ENCODE measurements around the gene SRPK2. TPM values are rescaled to one million over a fixed set of nuclear protein-coding genes. Genes with fewer than 3 reads are reported as not detected.

The SRPK2 gene
- total RNA-seq, 4 donors from 2014 or later, result 37.1 to 48.1 (median 46.3) TPM

DNA sequence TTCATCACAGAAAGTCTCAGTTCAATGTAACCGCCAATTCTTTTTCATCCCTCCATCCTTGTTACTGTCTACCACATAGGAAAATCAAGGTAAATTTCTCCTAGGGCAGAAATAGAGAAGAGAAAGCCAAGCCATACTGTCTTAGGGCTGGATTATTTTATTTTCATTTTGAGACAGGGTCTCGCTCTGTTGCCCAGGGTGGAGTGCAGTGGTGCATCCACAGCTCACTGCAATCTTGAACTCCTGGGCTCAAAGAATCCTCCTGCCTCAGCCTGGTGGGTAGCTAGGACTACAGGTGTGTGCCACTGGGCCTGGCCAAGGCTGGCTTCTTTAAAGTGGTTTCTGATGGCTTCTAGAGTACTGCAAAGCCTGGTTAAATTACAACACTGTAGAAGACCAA lies 181.7 kb downstream of the SRPK2 start:
- TF ChIP-seq, protein P1, sequence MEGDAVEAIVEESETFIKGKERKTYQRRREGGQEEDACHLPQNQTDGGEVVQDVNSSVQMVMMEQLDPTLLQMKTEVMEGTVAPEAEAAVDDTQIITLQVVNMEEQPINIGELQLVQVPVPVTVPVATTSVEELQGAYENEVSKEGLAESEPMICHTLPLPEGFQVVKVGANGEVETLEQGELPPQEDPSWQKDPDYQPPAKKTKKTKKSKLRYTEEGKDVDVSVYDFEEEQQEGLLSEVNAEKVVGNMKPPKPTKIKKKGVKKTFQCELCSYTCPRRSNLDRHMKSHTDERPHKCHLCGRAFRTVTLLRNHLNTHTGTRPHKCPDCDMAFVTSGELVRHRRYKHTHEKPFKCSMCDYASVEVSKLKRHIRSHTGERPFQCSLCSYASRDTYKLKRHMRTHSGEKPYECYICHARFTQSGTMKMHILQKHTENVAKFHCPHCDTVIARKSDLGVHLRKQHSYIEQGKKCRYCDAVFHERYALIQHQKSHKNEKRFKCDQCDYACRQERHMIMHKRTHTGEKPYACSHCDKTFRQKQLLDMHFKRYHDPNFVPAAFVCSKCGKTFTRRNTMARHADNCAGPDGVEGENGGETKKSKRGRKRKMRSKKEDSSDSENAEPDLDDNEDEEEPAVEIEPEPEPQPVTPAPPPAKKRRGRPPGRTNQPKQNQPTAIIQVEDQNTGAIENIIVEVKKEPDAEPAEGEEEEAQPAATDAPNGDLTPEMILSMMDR (IDR thresholded peaks at IDR 0.05), result no peak
- no peak for TF ChIP-seq POLR2A (IDR thresholded peaks at IDR 0.05)
- intact Hi-C loops (cut with DNase I), result no loop called here
- H3K27ac ChIP-seq, result no peak overlapping the region
- DNase-seq, result peak in 1 of 2 donors; percentile 5
- H3K4me1 ChIP-seq, result peaks cover 13 to 15% of the 10 kb centered on the region in 2 donors
- H3K9me3 ChIP-seq, result no peaks in the 10 kb centered on the region
- H3K27me3 ChIP-seq, result no peaks in the 10 kb centered on the region
- 88 to 93% methylated on average over 2 of the region's 2 CpGs for WGBS, 2 donors
- H3K36me3 ChIP-seq, result no peaks in the 10 kb centered on the region
- H3K4me3 ChIP-seq (replicated peaks in 1 of 3), result no peak overlapping the region

DNA sequence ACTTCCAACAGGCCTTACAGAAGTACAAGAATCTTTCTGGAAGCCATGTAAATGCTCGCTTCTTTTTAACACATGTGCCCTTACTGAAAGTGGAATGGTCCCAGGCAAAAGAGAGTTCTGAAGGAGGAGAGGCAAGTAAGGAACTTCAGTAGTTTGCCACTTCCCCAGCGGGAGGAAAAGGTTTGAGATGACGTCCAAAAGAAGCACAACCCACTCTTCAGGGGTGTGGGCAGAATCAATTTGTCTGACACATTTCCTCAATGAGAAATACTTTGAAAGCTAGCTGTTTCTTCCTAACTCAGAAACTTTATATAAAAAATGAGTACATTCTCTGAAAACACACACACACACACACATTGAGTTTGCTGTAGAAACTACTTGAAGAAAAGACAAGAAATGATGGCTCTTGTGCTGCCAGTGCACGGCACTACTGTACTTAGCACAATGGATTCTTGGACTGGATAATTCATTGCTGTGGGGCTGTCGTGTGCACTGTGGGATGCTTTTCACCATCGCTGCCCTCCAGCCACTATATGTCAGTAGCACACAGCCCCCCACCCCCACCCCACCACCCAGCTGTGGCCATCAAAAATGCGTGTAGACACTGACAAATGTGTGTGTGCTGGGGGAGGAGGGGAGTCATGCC lies 183.0 kb downstream of the SRPK2 start:
- TF ChIP-seq, protein P1 (IDR thresholded peaks at IDR 0.05), result no peak
- TF ChIP-seq POLR2A (IDR thresholded peaks at IDR 0.05), result no peak
- H3K36me3 ChIP-seq, result no peaks in the 10 kb centered on the region
- DNase-seq, result no peak
- H3K4me1 ChIP-seq, result peaks cover 8 to 9% of the 10 kb centered on the region in 2 donors
- no peaks in the 10 kb centered on the region for H3K27me3 ChIP-seq
- intact Hi-C loops (cut with DNase I), result no loop called here
- H3K4me3 ChIP-seq (replicated peaks in 1 of 3), result no peak overlapping the region
- WGBS, 2 donors, result 73 to 86% methylated on average over 7 of the region's 7 CpGs
- H3K27ac ChIP-seq, result no peak overlapping the region
- no peaks in the 10 kb centered on the region for H3K9me3 ChIP-seq

DNA sequence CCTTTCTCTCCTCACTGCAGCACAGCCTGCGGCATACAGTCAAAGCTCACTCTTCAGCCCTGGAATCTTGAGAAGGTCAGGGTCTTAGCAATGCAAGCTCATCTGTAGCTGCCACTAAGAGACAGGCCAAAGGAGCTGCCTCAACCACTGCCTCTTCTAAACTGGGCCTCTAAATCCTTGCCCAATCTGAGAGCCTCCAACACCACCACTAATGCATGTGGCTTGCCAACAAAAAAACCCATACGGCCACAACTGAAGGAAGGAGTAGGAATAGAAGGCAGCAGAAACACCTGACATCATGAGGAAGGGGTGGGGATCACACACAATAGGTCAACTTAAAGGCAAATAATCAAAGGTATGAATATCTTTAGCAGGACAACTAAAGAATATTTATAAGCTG lies 183.8 kb downstream of the SRPK2 start:
- intact Hi-C loops (cut with DNase I), result no loop called here
- TF ChIP-seq, protein P1 (IDR thresholded peaks at IDR 0.05), result no peak
- Histone ChIP-seq H3K9me3 (no peaks in the 10 kb centered on the region), H3K36me3 (no peaks in the 10 kb centered on the region), H3K27me3 (no peaks in the 10 kb centered on the region), H3K27ac (no peak overlapping the region), H3K4me3 (replicated peaks in 1 of 3) (no peak overlapping the region), H3K4me1 (peaks cover under 1 to 3% of the 10 kb centered on the region in 2 donors)
- 96 to 98% methylated on average over 2 of the region's 2 CpGs for WGBS, 2 donors
- DNase-seq, result no peak

DNA sequence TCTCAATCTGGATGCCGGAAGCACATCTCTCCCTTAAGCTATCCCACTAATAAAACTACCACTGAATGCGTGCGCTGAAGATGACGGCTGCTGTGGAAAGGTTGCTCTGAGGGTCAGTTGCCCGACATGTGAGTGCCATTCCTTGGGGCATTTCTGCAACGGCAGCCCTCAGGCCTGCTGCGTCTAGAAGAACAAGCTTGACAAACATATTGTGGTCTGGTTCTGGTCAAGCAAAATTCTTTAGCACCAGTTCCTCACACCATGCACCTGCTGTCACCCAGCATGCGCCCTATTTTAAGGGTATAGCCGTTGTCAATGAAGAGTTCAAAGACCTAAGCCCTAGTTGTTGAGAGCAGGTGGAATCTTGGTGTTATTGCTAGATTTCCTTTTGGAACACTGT lies 184.2 kb downstream of the SRPK2 start:
- intact Hi-C loops (cut with DNase I), result no loop called here
- Histone ChIP-seq H3K27me3 (no peaks in the 10 kb centered on the region), H3K36me3 (no peaks in the 10 kb centered on the region), H3K9me3 (no peaks in the 10 kb centered on the region), H3K4me3 (replicated peaks in 1 of 3) (no peak overlapping the region), H3K27ac (no peak overlapping the region), H3K4me1 (no peaks in the 10 kb centered on the region)
- TF ChIP-seq POLR2A (IDR thresholded peaks at IDR 0.05), result no peak
- TF ChIP-seq, protein P1 (IDR thresholded peaks at IDR 0.05), result no peak
- DNase-seq, result no peak
- WGBS, 2 donors, result 97% methylated on average over 8 to 9 of the region's 9 CpGs

DNA sequence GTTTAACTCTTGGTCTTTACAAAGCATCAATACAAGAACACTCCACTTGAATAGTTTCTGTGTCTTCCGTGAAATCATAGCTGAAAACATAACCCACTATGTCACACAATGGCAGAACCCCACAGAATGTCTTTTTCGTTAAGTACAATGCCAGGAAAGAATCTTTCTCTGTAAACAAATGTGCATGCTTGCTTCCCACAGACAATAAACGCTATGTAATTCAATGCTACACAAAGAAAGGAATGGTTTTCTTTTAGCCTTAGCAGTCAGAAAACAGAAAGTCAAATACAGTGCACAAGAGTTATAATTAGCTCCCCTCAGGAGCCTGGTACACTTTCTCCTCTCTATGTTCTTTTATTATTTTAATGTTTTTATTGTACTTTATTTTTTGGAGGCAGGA lies 186.1 kb downstream of the SRPK2 start:
- no peak overlapping the region for H3K27ac ChIP-seq
- intact Hi-C loops (cut with DNase I), result no loop called here
- peaks cover 0 to 5% of the 10 kb centered on the region in 2 donors for H3K4me1 ChIP-seq
- 85% methylated on average over 3 of the region's 3 CpGs for WGBS, 2 donors
- H3K36me3 ChIP-seq, result no peaks in the 10 kb centered on the region
- DNase-seq, result no peak
- H3K9me3 ChIP-seq, result no peaks in the 10 kb centered on the region
- TF ChIP-seq, protein P1 (IDR thresholded peaks at IDR 0.05), result no peak
- no peak for TF ChIP-seq POLR2A (IDR thresholded peaks at IDR 0.05)
- H3K27me3 ChIP-seq, result no peaks in the 10 kb centered on the region
- no peak overlapping the region for H3K4me3 ChIP-seq (replicated peaks in 1 of 3)
